ENCODE data around the gene PTK7. TPM values are rescaled to one million over a fixed set of nuclear protein-coding genes. Genes with fewer than 3 reads are reported as not detected.

The PTK7 gene
- total RNA-seq, 2 experiments from 2014 or later, result 1.2 to 1.6 TPM

GRCh38 chr6:43147691-43148477 lies 71.8 kb downstream of the PTK7 start:
- no peak for ATAC-seq (ENCODE audit: poor library complexity)
- Mint-ChIP-seq H3K27ac (no peak overlapping the region), H3K4me3 (no peak overlapping the region), H3K36me3 (ENCODE audit: low read depth) (no peaks in the 10 kb centered on the region), H3K27me3 (no peaks in the 10 kb centered on the region), H3K4me1 (ENCODE audit: low read depth) (peaks cover 10% of the 10 kb centered on the region), H3K9me3 (no peaks in the 10 kb centered on the region)
- H3K27ac ChIP-seq (ENCODE audit: low read depth in 1 of 2, low read length in 2 of 2), result no peak overlapping the region
- POLR2A ChIA-PET, result no interaction called here
- H3K36me3 ChIP-seq (ENCODE audit: insufficient read depth, low read length), result no peaks in the 10 kb centered on the region
- no peak for DNase-seq
- CTCF ChIA-PET, result no interaction called here
- H3K27me3 ChIP-seq (ENCODE audit: control insufficient read depth in 1 of 2, insufficient read depth in 2 of 2, low read length in 2 of 2), result peaks cover 0 to 2% of the 10 kb centered on the region in 2 experiments
- no peaks in the 10 kb centered on the region for H3K9me3 ChIP-seq (ENCODE audit: control insufficient read depth in 1 of 2, insufficient read depth in 1 of 2, low read length in 2 of 2)
- TF ChIP-seq, protein P1, sequence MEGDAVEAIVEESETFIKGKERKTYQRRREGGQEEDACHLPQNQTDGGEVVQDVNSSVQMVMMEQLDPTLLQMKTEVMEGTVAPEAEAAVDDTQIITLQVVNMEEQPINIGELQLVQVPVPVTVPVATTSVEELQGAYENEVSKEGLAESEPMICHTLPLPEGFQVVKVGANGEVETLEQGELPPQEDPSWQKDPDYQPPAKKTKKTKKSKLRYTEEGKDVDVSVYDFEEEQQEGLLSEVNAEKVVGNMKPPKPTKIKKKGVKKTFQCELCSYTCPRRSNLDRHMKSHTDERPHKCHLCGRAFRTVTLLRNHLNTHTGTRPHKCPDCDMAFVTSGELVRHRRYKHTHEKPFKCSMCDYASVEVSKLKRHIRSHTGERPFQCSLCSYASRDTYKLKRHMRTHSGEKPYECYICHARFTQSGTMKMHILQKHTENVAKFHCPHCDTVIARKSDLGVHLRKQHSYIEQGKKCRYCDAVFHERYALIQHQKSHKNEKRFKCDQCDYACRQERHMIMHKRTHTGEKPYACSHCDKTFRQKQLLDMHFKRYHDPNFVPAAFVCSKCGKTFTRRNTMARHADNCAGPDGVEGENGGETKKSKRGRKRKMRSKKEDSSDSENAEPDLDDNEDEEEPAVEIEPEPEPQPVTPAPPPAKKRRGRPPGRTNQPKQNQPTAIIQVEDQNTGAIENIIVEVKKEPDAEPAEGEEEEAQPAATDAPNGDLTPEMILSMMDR (IDR thresholded peaks at IDR 0.05), result no peak
- peaks cover 9% of the 10 kb centered on the region for H3K4me1 ChIP-seq (ENCODE audit: insufficient read depth, low read length)
- intact Hi-C loops (cut with DNase I, micrococcal nuclease), result no loop called here
- H3K4me3 ChIP-seq (ENCODE audit: low read length), result no peak overlapping the region

GRCh38 chr6:43149265-43149664 lies 73.2 kb downstream of the PTK7 start:
- no peaks in the 10 kb centered on the region for H3K9me3 ChIP-seq (ENCODE audit: control insufficient read depth in 1 of 2, insufficient read depth in 1 of 2, low read length in 2 of 2)
- Mint-ChIP-seq H3K27ac (no peak overlapping the region), H3K36me3 (ENCODE audit: low read depth) (no peaks in the 10 kb centered on the region), H3K9me3 (no peaks in the 10 kb centered on the region), H3K27me3 (no peaks in the 10 kb centered on the region), H3K4me3 (no peak overlapping the region), H3K4me1 (ENCODE audit: low read depth) (no peaks in the 10 kb centered on the region)
- H3K4me1 ChIP-seq (ENCODE audit: insufficient read depth, low read length), result no peaks in the 10 kb centered on the region
- intact Hi-C loops (cut with DNase I, micrococcal nuclease), result no loop called here
- CTCF ChIA-PET, result no interaction called here
- H3K4me3 ChIP-seq (ENCODE audit: low read length), result no peak overlapping the region
- H3K27me3 ChIP-seq (ENCODE audit: control insufficient read depth in 1 of 2, insufficient read depth in 2 of 2, low read length in 2 of 2), result peaks cover 0 to 2% of the 10 kb centered on the region in 2 experiments
- POLR2A ChIA-PET, result no interaction called here
- TF ChIP-seq, protein P1 (IDR thresholded peaks at IDR 0.05), result no peak
- no peaks in the 10 kb centered on the region for H3K36me3 ChIP-seq (ENCODE audit: insufficient read depth, low read length)
- no peak overlapping the region for H3K27ac ChIP-seq (ENCODE audit: low read depth in 1 of 2, low read length in 2 of 2)
- no peak for ATAC-seq (ENCODE audit: poor library complexity)
- no peak for DNase-seq

DNA sequence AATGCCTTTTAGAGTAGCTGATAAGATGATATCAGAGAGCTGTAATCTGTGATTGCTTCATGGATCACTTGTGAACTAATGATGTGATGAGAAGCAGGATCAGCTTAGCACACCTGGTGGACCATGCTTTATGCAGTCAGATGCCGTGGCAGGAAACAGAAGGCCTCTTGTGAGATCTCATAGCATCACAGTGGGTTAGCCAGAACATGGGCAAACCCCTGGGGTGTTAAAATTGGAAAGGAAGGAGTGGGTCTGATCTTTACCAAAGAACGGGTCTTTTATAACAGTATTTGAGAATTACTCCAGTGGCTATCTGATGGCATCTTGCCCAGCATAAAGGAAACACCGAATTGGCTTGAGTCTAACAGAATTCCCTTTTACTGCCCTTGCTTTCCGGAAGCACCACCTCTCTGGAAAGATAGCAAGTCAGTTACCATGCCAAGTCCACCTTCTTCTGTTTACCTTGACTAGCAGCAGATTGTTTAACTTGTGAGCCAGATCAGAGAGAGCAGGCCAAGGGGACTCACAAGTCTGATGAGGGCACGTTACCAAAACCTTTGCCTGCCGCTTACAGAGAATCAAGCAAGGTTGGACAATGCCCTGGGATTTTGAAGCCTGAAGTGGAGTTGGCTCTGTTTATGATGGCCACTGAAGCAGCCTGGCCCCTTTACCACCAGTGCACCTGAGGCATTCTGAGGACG lies 74.1 kb downstream of the PTK7 start:
- Mint-ChIP-seq H3K9me3 (no peaks in the 10 kb centered on the region), H3K4me3 (no peak overlapping the region), H3K27ac (no peak overlapping the region), H3K4me1 (ENCODE audit: low read depth) (no peaks in the 10 kb centered on the region), H3K27me3 (no peaks in the 10 kb centered on the region), H3K36me3 (ENCODE audit: low read depth) (no peaks in the 10 kb centered on the region)
- Histone ChIP-seq H3K9me3 (ENCODE audit: control insufficient read depth in 1 of 2, insufficient read depth in 1 of 2, low read length in 2 of 2) (no peaks in the 10 kb centered on the region), H3K36me3 (ENCODE audit: insufficient read depth, low read length) (no peaks in the 10 kb centered on the region), H3K27me3 (ENCODE audit: control insufficient read depth in 1 of 2, insufficient read depth in 2 of 2, low read length in 2 of 2) (peaks cover 0 to 2% of the 10 kb centered on the region in 2 experiments), H3K4me1 (ENCODE audit: insufficient read depth, low read length) (no peaks in the 10 kb centered on the region), H3K27ac (ENCODE audit: low read depth in 1 of 2, low read length in 2 of 2) (no peak overlapping the region), H3K4me3 (ENCODE audit: low read length) (no peak overlapping the region)
- CTCF ChIA-PET, result no interaction called here
- POLR2A ChIA-PET, result no interaction called here
- ATAC-seq (ENCODE audit: poor library complexity) (no peak), DNase-seq (no peak)
- TF ChIP-seq, protein P1 (IDR thresholded peaks at IDR 0.05), result no peak
- intact Hi-C loops (cut with DNase I, micrococcal nuclease), result no loop called here
